HAP-1 (cell line): ENCODE results near the gene CA12.
"Not testable (repeated sequence)": the region's sequence is repeated elsewhere in the genome, so short reads cannot be mapped to it uniquely, and the experiment has no call there.

Experiments
- DNase-seq, 2 experiments: peaks; one replicate each; pipeline ENCODE4 v3.0.0-alpha.2; 2016 to 2020; ENCODE audit warnings: low spot score in 2 of 2
- H3K27me3 ChIP-seq: fragments of 250-450 bp; sonication (Bioruptor Pico); 2 replicates; pipeline ENCODE4 v1.5.1; 2020; ENCODE audit warnings: low read depth, mild to moderate bottlenecking, moderate library complexity
- H3K36me3 ChIP-seq: fragments of 250-450 bp; sonication (Bioruptor Pico); replicated peaks from 2 replicates; pipeline ENCODE4 v1.5.1; 2020; ENCODE audit warnings: mild to moderate bottlenecking
- H3K4me1 ChIP-seq: fragments of 250-450 bp; sonication (Bioruptor Pico); 2 replicates; pipeline ENCODE4 v1.5.1; 2020; ENCODE audit warnings: mild to moderate bottlenecking
- H3K4me3 ChIP-seq: fragments of 250-450 bp; sonication (Bioruptor Pico); 2 replicates; pipeline ENCODE4 v1.5.1; 2020; ENCODE audit warnings: mild to moderate bottlenecking, moderate library complexity
- H3K9me3 ChIP-seq: fragments of 250-450 bp; sonication (Bioruptor Pico); 2 replicates; pipeline ENCODE4 v1.5.1; 2020; ENCODE audit warnings: mild to moderate bottlenecking, moderate library complexity
- in situ Hi-C: fragments of 300-500 bp; cut with MboI; formaldehyde crosslinking; loops from 3 replicates; pipeline ENCODE4 v1.14.3; 2020; ENCODE audit warnings: low sequenced_read_pairs, inconsistent platforms, mixed read lengths

The CA12 gene

DNA sequence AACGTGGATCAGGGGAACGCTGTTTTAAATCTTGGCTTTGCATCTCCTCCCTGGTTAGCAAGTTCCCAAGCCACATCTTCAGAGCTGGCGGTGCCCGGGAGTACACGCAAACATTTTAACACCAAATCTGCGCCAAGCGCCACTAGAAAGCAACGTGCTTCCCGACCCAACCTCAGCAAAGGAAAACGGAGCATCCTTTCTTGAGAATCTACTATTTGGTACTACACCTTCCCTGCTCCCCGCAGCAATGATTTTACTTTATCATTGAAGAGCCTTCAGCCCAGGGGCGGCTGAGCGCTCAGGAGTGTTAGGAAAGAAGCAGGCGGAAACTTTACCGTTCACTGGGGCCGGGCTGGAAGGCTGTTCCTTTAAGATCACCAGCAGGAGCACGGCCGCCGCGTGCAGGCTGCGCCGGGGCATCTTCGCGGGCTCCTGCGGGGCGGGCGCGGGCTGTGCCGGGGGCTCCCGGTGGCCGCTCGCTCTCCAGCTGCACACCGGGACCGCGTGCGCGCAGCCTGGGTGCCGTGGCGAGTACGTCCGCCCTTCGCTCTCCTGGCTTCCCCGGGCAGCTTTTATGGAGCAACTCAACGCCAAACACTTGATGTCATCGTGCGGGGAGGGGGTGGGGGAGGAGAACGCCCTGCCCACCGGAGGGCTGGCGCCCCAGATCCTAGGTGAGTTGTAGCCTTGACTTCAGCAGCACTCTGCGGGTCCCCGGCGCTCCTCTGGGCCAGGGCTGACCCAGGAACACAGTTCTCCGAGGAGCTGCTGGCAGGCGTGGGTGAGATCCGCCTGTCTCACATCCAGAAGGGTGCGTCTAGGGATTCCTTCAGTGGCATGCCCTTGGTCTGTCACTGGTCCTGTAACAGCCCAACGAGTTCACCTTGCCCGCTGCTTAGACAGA is at the start of gene CA12:
Gene CA12, minus strand, starts transcription at position 546 of the 904 bp plus-strand sequence. Its CDS starts 126 bp downstream, at position 420.
- in situ Hi-C loops, result no loop called here
- H3K9me3 ChIP-seq, result peaks cover 8% of the 10 kb centered on the region; the same call in 1 of the 2 replicates
- no peaks in the 10 kb centered on the region for H3K36me3 ChIP-seq
- peaks cover 100% of the 10 kb centered on the region for H3K27me3 ChIP-seq
- H3K4me1 ChIP-seq, result no peaks in the 10 kb centered on the region
- DNase-seq, result no peak
- no peak within 1 kb of the TSS for H3K4me3 ChIP-seq

DNA sequence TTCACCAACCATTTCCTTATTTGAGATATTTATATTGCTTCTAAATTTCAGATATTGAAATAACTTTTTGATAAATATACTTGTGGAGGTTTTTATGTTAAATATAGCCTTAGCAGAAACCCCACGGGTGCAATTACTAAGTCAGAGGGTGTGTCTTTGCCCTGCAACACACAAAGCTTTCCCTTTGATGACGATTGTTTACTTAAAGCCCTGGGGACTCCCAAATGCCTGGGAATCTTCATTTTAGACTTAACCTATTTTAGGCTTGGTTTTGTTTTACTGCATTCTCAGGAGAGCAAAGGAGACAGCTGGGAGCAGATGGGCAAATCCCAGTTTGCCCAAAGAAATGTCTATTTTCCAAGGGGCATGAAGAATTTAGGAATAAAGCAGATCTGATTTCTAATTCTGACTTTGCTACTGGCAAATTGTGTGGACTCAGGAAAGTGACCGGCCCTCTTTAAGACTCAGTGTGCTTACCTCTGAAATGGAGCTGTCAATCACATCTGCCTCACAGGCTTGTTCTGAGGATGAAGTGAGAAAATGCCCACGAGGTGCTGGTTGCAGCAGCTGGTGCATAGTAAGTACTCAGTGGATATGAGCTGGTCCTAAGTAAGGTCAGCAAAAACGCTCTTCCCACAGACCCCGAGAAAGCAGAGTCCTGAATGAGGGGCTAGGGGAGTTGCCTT is 49.3 kb upstream of the CA12 start:
- Histone ChIP-seq H3K27me3 (peaks cover 3% of the 10 kb centered on the region; the same call in 1 of the 2 replicates), H3K9me3 (peaks cover 3% of the 10 kb centered on the region; the same call in 1 of the 2 replicates), H3K36me3 (no peaks in the 10 kb centered on the region), H3K4me1 (peaks cover 10% of the 10 kb centered on the region), H3K4me3 (no peak overlapping the region)
- in situ Hi-C loops, result no loop called here
- no peak for DNase-seq

DNA sequence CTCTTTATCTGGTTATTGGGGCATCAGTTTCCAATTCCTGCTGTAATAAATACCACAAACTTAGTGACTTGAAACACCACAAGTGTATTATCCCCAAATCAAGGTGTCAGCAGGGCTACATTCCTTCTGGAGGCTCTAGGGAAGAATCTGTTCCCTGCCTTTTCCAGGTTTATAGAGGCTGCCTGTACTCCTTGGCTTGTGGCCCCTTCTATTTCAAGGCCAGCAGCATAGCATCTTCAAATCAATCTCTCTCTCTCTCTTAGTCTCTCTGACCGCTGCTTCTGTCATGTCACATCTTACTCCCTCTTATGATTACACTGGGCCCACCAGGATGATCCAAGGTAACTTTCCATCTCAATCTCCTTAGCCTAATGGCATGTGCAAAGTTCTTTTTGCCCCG is 44.9 kb upstream of the CA12 start:
- Histone ChIP-seq H3K9me3 (peaks cover 6% of the 10 kb centered on the region; the same call in 1 of the 2 replicates), H3K36me3 (no peaks in the 10 kb centered on the region), H3K4me1 (no peaks in the 10 kb centered on the region; the same call in 1 of the 2 replicates), H3K4me3 (no peak overlapping the region), H3K27me3 (0 out of 2 replicates have a peak, but pooled peaks cover 3% of the 10 kb centered on the region)
- in situ Hi-C loops, result no loop called here
- DNase-seq, result no peak

DNA sequence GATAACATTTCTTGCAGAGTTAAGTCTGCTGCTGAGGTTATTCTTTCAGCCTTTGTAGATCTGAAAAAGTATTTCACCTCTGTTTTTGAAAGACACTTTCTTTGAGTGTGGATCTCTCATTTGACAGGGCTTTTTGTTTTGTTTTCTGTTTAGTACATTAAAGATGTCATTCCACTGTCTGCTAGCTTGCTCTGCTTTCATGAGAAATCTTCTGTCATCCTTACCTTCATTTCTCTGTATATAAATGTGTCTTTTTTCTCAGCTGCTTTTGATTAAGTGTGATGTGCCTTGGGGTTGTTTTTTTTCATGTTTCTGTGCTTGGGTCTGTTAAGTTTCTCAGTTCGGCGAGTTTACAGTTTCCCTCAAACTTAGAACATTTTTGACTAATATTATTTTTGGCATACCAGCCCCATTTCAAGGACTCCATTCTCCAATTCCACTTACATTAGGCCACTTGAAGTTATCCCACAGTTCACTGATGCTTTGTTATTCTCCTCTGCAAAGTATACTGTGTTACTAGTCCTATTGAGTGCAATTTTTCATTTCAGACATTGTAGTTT is 43.9 kb upstream of the CA12 start:
- no peaks in the 10 kb centered on the region for H3K27me3 ChIP-seq
- H3K4me3 ChIP-seq, result no peak overlapping the region
- in situ Hi-C loops, result no loop called here
- H3K36me3 ChIP-seq, result no peaks in the 10 kb centered on the region
- H3K4me1 ChIP-seq, result peaks cover 3% of the 10 kb centered on the region
- DNase-seq, result no peak
- peaks cover 6% of the 10 kb centered on the region; the same call in 1 of the 2 replicates for H3K9me3 ChIP-seq

DNA sequence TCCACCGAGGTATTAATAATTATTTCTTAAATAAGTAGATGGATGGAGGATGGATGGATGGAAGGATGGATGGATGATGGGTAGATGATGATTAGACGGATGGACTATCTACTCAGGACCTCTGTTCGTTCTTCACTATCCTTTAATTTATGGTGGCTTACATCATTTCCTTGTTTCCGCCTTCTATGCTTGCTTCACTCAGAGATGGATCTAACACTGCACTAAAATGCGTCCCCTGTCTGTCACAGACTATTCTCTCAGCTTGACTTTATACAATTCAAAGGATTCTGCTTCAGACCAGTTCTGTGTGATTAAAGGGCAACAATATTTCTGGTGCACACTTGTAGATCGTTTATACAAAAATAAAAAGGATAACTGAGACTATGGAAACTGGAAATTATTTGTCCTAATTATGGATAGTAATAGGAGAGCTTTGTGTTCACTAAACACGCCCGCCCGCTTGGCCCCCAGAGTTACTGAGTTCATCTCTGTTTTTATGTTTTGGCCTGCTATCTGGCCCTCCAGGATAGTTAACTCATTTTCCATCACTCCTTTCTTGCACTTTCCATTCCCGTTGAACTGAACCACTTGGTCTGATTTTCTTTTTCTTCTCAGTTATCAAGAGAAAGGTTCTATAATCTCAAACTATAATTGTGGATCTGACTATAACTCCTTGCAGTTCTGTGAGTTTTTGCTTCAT is 41.4 kb upstream of the CA12 start:
- DNase-seq, result no peak
- H3K36me3 ChIP-seq, result no peaks in the 10 kb centered on the region
- H3K9me3 ChIP-seq, result peaks cover 6% of the 10 kb centered on the region; the same call in 1 of the 2 replicates
- no peaks in the 10 kb centered on the region for H3K27me3 ChIP-seq
- H3K4me3 ChIP-seq, result no peak overlapping the region
- in situ Hi-C loops, result no loop called here
- peaks cover 6% of the 10 kb centered on the region for H3K4me1 ChIP-seq

DNA sequence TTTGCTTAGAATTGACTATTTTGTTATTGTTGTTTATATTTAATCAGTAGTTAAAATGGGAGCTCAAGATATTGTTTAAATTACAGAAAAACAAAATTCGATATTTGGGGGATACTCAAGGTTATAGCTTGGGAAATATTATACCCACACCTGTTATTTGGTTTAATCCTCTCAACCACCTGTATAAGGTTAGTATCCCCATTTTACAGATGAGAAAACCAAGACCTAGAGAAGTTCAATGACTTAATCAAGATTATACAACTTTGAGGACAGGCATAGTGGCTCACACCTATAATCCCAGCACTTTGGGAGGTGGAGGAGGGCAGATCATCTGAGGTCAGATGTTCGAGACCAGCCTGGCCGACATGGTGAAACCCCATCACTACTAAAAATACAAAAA is 39.8 kb upstream of the CA12 start:
- no peak for DNase-seq
- no peaks in the 10 kb centered on the region for H3K27me3 ChIP-seq
- peaks cover 5% of the 10 kb centered on the region; the same call in 1 of the 2 replicates for H3K9me3 ChIP-seq
- H3K4me3 ChIP-seq, result no peak overlapping the region
- H3K4me1 ChIP-seq, result peaks cover 6% of the 10 kb centered on the region
- in situ Hi-C loops, result no loop called here
- no peaks in the 10 kb centered on the region for H3K36me3 ChIP-seq

DNA sequence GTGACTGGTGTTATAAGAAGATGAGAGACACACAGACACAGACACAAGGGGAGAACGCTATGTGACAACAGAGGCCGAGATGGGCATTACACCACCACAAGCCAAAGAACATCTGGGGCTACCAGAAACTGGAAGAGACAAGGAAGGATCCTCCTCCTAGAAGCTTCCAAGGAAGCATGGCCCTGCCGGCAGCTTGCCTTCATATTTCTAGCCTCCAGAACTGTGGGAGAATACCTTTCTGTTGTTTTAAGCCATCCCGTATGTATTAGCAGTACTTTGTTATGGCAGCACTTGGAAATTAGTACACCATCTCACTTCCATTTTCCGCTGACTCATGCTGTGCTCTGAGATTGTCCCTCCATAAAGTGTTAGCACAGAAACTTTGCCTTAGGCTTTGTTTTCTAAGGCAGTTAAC is 38.7 kb upstream of the CA12 start:
- in situ Hi-C loops, result no loop called here
- DNase-seq, result no peak
- Histone ChIP-seq H3K27me3 (no peaks in the 10 kb centered on the region), H3K4me1 (peaks cover 6% of the 10 kb centered on the region), H3K9me3 (no peaks in the 10 kb centered on the region), H3K36me3 (no peaks in the 10 kb centered on the region), H3K4me3 (no peak overlapping the region)

DNA sequence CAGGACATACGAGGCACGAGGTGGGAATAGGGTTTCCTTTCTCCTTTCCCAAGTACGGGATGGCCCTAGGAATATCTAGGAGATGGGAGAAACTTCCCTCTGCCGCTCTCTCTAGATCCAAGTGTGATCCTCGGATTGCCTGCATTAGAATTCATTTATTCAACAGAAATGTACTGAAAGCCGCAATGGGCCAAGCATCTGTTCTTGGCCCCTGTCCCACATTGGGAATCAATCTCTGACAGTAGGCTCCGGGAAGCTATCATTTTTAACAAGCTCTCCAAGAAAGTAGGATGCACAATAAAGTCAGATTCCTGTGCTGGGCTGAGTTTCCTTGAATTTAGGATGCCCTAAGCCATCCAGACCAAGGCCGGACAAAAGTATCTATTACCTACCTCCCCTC is 37.2 kb upstream of the CA12 start:
- no peaks in the 10 kb centered on the region for H3K9me3 ChIP-seq
- no peaks in the 10 kb centered on the region for H3K27me3 ChIP-seq
- H3K4me1 ChIP-seq, result peaks cover 6% of the 10 kb centered on the region
- no peak for DNase-seq
- in situ Hi-C loops, result no loop called here
- H3K36me3 ChIP-seq, result no peaks in the 10 kb centered on the region
- no peak overlapping the region for H3K4me3 ChIP-seq

DNA sequence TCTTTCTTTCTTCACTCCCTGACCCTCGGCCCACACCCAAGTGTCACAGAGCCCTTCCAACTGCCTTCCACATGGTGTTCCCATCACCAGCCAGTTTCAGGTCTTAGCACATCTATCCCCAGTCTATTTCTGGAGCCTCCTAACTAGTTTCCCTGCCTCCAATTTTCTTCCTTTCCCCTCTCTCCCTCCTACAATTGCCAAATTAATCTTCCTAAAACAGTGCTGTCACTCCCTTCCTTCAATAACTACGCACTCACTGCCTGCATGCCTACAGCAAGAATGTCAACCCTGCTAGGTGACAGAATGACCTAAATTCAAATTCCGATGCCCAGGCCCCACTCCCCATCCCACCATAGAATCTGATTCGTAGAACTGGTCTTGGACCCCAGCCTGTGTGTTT is 36.1 kb upstream of the CA12 start:
- Histone ChIP-seq H3K27me3 (peaks cover 4% of the 10 kb centered on the region), H3K9me3 (no peaks in the 10 kb centered on the region)

DNA sequence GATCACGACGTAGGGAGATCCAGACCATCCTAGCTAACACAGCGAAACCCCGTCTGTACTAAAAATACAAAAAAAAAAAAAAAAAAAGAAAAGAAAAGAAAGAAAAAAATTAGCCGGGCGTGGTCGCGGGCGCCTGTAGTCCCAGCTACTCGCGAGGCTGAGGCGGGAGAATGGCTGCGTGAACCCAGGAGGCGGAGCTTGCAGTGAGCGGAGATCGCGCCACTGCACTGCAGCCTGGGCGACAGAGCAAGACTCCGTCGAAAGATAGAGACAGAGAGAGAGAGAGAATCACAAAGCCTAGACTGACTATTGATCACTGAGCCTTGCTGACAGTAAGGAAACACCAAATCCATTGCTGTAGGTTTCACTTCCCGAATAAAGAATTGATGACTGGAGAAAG is 35.6 kb upstream of the CA12 start:
- H3K36me3 ChIP-seq, DNase-seq, H3K4me1 ChIP-seq, H3K27me3 ChIP-seq, in situ Hi-C loops, H3K9me3 ChIP-seq, H3K4me3 ChIP-seq: not testable (repeated sequence)

More for the DNA sequence above, 36.1 kb upstream of the CA12 start:
- peaks cover 6% of the 10 kb centered on the region for H3K4me1 ChIP-seq
- no peak for DNase-seq
- H3K36me3 ChIP-seq, result no peaks in the 10 kb centered on the region
- H3K4me3 ChIP-seq, result no peak overlapping the region
- in situ Hi-C loops, result no loop called here

DNA sequence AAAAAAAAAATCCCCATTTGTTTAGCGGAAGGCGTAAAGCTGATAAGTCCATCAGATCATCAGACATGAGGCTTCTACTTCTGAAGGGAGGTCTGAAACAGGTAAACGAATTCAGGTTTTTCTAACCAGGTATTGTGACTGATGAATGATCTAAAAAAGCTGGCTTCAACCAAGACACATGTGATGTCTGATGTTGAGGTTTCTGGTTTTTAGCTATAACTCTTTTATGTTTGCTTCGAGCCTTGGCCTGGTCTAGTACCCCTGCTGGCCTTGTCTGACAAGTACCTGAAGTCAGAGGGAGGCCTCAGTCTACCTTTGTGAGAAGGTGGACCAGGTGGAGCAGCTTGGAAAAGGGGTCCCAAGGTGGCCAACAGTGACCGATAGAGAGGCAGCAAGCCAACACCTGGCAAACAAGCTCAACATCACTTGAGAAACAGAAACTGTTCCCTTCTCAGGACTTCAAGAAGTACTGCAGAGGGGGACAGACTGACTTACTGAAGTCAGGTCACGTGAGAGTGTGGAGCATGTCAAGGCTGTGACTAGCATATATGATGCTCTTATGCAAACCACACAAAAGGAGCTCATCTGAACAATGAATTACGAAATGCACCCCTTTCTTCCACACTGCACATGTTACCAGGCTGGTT is 33.0 kb upstream of the CA12 start:
- Histone ChIP-seq H3K27me3 (peaks cover 15% of the 10 kb centered on the region), H3K4me3 (no peak overlapping the region), H3K9me3 (no peaks in the 10 kb centered on the region), H3K36me3 (no peaks in the 10 kb centered on the region), H3K4me1 (no peaks in the 10 kb centered on the region)
- no peak for DNase-seq
- in situ Hi-C loops, result no loop called here

DNA sequence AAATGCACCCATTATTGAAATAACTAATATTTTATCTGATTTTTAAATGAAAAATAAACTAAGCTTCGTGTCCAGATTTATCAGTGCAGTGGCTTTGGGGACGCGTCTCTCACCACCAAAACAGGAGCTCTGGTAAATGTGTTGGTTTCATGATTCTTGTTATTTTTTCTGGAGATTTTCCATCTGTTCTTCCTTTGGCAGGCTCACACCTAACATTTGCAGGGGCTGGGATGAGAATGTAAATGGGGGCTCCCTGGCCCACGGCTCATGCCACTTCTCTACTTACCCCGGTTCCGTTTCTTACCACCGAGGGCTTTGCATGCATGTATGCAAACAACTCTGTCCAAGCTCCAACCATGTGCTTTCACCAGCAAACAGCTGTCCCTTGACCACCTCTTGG is 30.9 kb upstream of the CA12 start:
- in situ Hi-C loops, result no loop called here
- no peak overlapping the region for H3K4me3 ChIP-seq
- no peaks in the 10 kb centered on the region for H3K4me1 ChIP-seq
- no peaks in the 10 kb centered on the region for H3K36me3 ChIP-seq
- no peaks in the 10 kb centered on the region for H3K9me3 ChIP-seq
- H3K27me3 ChIP-seq, result peaks cover 34% of the 10 kb centered on the region
- no peak for DNase-seq

DNA sequence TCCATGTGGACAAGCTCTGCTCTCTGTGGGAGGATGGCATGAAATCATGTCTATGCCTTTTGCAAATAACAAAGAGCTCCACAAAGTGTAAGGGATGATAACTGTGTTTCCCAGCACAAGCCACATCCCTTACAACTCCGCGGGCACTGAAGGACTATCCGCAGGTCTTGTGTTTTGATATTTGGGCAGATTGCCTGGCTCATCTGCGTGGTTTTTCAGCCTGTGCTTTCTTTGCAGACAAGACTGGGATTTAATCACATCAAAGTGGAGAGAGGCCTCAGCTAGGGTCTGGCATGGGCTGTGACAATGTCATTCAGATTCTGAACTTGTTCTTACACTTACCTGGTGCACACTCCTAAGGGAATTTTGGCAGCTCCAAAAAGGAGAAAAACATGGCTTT is 30.2 kb upstream of the CA12 start:
- H3K27me3 ChIP-seq, result peaks cover 38% of the 10 kb centered on the region
- no peaks in the 10 kb centered on the region for H3K36me3 ChIP-seq
- no peak for DNase-seq
- no peaks in the 10 kb centered on the region for H3K9me3 ChIP-seq
- in situ Hi-C loops, result no loop called here
- H3K4me3 ChIP-seq, result no peak overlapping the region
- no peaks in the 10 kb centered on the region for H3K4me1 ChIP-seq
